ENCODE measurements around the gene FIBP. TPM values are rescaled to one million over a fixed set of nuclear protein-coding genes. Genes with fewer than 3 reads are reported as not detected.

FIBP gene
- total RNA-seq, 4 donors from 2014 or later = 53.4 to 82.6 (median 75.9) TPM

DNA sequence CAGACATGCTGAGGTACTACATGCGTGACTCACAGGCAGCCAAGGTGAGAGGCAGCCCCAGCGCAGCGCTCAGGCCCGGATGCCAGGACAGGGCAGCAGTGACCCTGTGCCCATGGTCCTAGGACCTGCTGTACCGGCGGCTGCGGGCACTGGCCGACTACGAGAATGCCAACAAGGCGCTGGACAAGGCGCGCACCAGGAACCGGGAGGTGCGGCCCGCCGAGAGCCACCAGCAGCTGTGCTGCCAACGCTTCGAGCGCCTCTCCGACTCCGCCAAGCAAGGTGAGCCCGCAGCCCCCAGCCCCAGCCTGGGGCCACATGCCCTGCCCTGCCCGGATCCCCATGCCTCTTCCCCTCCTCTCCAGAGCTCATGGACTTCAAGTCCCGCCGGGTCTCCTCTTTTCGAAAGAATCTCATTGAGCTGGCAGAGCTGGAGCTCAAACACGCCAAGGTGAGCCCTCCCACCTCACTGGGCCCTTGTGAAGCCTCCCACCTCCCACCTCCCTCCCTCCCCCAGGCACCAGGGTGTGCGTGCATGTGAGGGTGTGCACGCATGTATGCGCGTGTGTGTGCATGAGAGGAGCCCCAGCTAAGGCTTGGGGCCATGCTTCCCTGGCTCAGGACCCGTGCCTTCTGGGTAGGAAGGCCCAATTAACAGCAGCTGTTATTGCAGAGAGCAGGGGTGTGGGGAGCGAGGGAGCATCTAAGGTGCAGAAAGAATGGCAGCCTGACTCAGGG lies 35.6 kb downstream of the FIBP start:
- H3K4me1 ChIP-seq = peaks cover 31 to 51% (median 46%) of the 10 kb centered on the region in 4 donors
- 62 to 83% methylated on average over 2 to 30 of the region's 33 CpGs for WGBS, 2 donors (ENCODE audit: low coverage in 1 of 2)
- no peaks in the 10 kb centered on the region for H3K9me3 ChIP-seq
- TF ChIP-seq EP300 (IDR thresholded peaks at IDR 0.05; ENCODE audit: low read depth) = no peak
- peak in 2 of 3 donors; percentile 31 to 39 for TF ChIP-seq POLR2AphosphoS5 (IDR thresholded peaks at IDR 0.05)
- no peaks in the 10 kb centered on the region for H3K27me3 ChIP-seq
- in situ Hi-C loops (cut with MboI; ENCODE audit: low pct_ligation_motif_present in 1 of 4, low pct_unique_long_range_greater_than_20kb in 1 of 4, low sequenced_read_pairs in 3 of 4) = no loop called here
- intact Hi-C loops (cut with DNase I; ENCODE audit: low total_unique reads) = no loop called here
- peaks cover 2 to 28% (median 14%) of the 10 kb centered on the region in 4 donors for H3K36me3 ChIP-seq
- peak overlapping the region in 1 of 4 donors; percentile 1 for H3K4me3 ChIP-seq
- H3K27ac ChIP-seq = peak overlapping the region; percentile 86 to 100 (median 100)
- peak; percentile 17 for DNase-seq

DNA sequence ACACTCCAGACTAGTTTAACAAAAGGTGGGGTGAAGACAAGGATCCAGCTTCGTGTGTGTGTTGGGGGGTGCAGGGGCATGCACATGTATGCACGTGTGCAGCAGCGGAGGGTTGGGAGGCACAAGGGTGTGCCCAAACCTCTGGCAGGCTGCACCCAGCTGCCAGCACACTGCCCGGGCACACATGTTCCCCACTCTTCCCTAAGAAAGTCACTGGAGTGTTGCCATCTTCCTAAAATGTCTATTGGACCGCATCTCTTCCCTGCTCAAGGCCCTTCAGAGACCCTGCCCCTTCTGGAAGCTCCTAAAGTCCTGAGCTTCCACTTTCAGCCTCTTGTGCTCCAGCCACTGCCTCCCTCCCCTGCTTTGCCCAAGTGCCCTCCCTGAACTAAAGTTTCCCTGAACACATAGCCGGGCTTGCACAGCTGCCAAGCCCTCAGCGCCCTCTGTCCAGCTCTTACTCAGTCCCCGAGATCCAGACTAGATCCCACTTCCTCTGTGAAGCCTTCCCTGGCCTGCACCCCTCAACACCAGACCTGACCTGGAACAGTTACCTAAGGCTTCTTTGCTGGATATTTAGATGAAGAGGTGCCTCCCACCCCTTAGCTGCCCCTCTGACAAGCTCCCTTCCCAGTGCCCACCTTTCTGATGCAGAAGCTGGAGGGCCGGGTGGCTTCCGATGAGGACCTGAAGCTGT lies 36.3 kb downstream of the FIBP start:
- Histone ChIP-seq H3K4me3 (no peak overlapping the region), H3K27ac (peak overlapping the region; percentile 86 to 100 (median 100)), H3K4me1 (peaks cover 31 to 51% (median 46%) of the 10 kb centered on the region in 4 donors), H3K27me3 (no peaks in the 10 kb centered on the region), H3K36me3 (peaks cover 2 to 28% (median 14%) of the 10 kb centered on the region in 4 donors), H3K9me3 (no peaks in the 10 kb centered on the region)
- intact Hi-C loops (cut with DNase I; ENCODE audit: low total_unique reads) = no loop called here
- in situ Hi-C loops (cut with MboI; ENCODE audit: low pct_ligation_motif_present in 1 of 4, low pct_unique_long_range_greater_than_20kb in 1 of 4, low sequenced_read_pairs in 3 of 4) = no loop called here
- DNase-seq = no peak
- 80 to 100% methylated on average over 1 to 10 of the region's 10 CpGs for whole genome bisulfite sequencing, 2 donors (ENCODE audit: low coverage in 1 of 2)
- TF ChIP-seq CTCF (IDR thresholded peaks at IDR 0.05) (no peak), POLR2AphosphoS5 (IDR thresholded peaks at IDR 0.05) (no peak), EP300 (IDR thresholded peaks at IDR 0.05; ENCODE audit: low read depth) (no peak), POLR2A (IDR thresholded peaks at IDR 0.05) (no peak)

DNA sequence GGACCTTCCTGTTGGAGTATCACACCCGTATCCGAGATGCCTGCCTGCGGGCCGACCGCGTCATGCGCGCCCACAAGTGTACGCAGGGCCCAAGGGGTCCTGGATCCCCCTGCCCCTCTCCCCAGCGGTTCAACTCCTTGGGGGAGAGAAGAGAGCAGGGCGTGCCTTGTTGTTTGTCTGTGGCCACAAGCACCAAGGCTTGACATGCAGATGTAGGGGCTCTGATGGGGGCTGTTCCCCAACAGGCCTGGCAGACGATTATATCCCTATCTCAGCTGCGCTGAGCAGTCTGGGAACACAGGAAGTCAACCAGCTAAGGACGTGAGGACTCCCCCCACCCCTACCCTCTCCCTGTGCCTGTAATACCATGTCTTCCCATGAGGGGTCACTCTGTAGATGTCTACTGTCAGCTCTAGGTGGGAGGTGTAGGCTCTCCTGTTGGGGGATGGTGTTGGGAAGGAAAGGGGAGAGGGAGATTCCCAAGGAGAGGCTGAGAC lies 37.1 kb downstream of the FIBP start:
- Histone ChIP-seq H3K4me3 (no peak overlapping the region), H3K27ac (no peak overlapping the region), H3K27me3 (no peaks in the 10 kb centered on the region), H3K36me3 (peaks cover 2 to 28% (median 14%) of the 10 kb centered on the region in 4 donors), H3K9me3 (no peaks in the 10 kb centered on the region), H3K4me1 (peaks cover 28 to 46% (median 40%) of the 10 kb centered on the region in 4 donors)
- DNase-seq = no peak
- intact Hi-C loops (cut with DNase I; ENCODE audit: low total_unique reads) = no loop called here
- in situ Hi-C loops (cut with MboI; ENCODE audit: low pct_ligation_motif_present in 1 of 4, low pct_unique_long_range_greater_than_20kb in 1 of 4, low sequenced_read_pairs in 3 of 4) = no loop called here
- TF ChIP-seq POLR2AphosphoS5 (IDR thresholded peaks at IDR 0.05) (peak in 2 of 3 donors; percentile 17 to 39), EP300 (IDR thresholded peaks at IDR 0.05; ENCODE audit: low read depth) (no peak), POLR2A (IDR thresholded peaks at IDR 0.05) (no peak), CTCF (IDR thresholded peaks at IDR 0.05) (peak in 4 of 5 experiments; percentile 33 to 78 (median 53))
- 89% methylated on average over 14 of the region's 14 CpGs; no CpG with 5 or more reads in 1 of the 2 donors for WGBS, 2 donors (ENCODE audit: low coverage in 1 of 2)

DNA sequence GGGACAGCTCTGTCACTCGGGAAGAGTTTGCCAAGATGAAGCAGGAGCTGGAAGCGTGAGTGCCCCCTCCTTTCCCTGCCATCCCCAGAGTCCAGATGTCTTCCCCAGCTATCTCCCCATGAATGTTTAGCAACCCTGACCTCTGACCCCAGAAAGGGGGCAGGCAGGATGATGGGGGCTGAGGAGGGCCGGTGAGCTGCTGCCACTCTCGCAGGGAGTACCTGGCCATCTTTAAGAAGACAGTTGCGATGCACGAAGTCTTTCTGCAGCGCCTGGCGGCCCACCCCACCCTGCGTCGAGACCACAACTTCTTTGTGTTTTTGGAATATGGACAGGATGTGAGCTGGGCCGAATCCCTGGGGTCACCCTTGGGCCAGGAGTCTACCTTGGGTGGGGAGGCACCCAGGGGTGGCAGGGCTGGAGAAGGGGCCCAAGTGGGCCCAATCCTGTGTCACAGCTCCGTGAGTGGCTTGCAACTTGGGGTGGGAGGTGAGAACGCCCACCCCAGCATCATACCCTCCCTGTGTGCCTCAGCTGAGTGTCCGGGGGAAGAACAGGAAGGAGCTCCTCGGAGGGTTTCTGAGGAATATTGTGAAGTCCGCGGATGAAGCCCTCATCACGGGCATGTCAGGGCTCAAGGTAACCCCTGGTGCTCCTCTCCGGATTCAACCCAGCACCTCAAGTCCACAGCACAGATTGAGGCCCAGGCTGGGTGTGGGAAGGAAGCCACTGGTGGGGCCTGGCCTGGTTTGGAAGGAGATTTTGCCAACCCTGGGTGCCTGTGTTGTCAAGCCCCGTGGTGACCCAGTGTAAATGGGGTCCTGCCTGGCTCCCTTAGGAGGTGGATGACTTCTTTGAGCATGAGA lies 37.8 kb downstream of the FIBP start:
- Histone ChIP-seq H3K4me1 (peaks cover 21 to 39% (median 33%) of the 10 kb centered on the region in 4 donors), H3K27me3 (no peaks in the 10 kb centered on the region), H3K9me3 (no peaks in the 10 kb centered on the region), H3K27ac (no peak overlapping the region), H3K36me3 (peaks cover under 1 to 26% (median 9%) of the 10 kb centered on the region in 4 donors), H3K4me3 (no peak overlapping the region)
- in situ Hi-C loops (cut with MboI; ENCODE audit: low pct_ligation_motif_present in 1 of 4, low pct_unique_long_range_greater_than_20kb in 1 of 4, low sequenced_read_pairs in 3 of 4) (no loop called here), intact Hi-C loops (cut with DNase I; ENCODE audit: low total_unique reads) (no loop called here)
- WGBS, 2 donors (ENCODE audit: low coverage in 1 of 2) = 87% methylated on average over 20 of the region's 20 CpGs; no CpG with 5 or more reads in 1 of the 2 donors
- TF ChIP-seq EP300 (IDR thresholded peaks at IDR 0.05; ENCODE audit: low read depth) (no peak), POLR2AphosphoS5 (IDR thresholded peaks at IDR 0.05) (peak in 2 of 3 donors; percentile 10 to 30)
- no peak for DNase-seq
